HG03378 (cell line): Measurements from ENCODE around the gene RAX.
A peak's percentile ranks its signal among the peaks of the same experiment; 100 is the strongest.

Source experiments
- ATAC-seq: cut with Tn5 transposase; IDR thresholded peaks from one replicate; pipeline ENCODE4 v1.9.1; 2021; ENCODE audit warnings: mild to moderate bottlenecking, moderate library complexity; ENCODE audit not compliant: unreplicated experiment

The RAX gene

GRCh38 chr18:59272891-59273758, at the start of gene RAX:
TSS of gene RAX (minus strand) at chr18:59273454. CDS start at chr18:59273206, 248 bp downstream.
- ATAC-seq, result peak; percentile 56

GRCh38 chr18:59318460-59319050, 45.3 kb upstream of the RAX start, which contains the start of gene CPLX4:
TSS of gene CPLX4 (minus strand) at chr18:59318649. CDS start at chr18:59318462, 187 bp downstream.
- no peak for ATAC-seq

GRCh38 chr18:59311631-59312030, 38.4 kb upstream of the RAX start:
- no peak for ATAC-seq

GRCh38 chr18:59308938-59309260, 35.6 kb upstream of the RAX start:
- no peak for ATAC-seq

DNA sequence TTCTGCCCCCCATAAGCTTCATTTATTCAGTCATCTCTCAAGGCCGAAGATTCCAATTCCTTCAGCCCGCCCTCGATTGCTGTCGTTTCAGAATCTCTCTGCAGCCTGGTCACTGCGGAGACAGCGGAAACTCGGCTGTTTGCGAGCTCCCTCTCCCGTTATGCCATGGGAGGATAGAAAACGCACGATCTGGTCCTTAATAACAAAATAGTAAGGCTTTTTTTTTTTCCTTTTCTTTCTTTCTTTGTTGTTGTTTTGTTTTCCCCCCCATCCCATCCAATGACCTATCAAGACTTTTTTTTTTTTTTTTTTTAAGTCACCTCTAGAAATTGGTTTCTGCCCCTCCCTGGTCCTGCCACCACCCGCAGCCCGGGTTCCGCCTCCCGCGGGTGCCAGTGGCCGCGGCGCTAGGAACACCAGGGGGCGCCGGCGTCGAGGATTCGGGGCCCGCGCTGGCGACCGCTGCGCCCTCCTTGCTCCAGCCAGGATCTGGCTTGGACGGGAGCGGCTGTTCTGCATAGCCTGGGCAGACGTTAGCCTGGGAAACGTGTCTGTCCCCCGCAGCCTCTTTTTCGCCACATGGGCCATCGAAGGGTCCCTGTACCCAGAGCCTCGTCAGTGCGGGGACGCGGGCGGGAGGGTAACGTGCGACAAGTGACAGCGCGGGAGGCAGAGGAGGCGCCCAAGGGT, 35.1 kb upstream of the RAX start:
- ATAC-seq, result peak; percentile 65

- ATAC-seq, result no peak
Observed at GRCh38 chr18:59306640-59307039, 33.4 kb upstream of the RAX start.

DNA sequence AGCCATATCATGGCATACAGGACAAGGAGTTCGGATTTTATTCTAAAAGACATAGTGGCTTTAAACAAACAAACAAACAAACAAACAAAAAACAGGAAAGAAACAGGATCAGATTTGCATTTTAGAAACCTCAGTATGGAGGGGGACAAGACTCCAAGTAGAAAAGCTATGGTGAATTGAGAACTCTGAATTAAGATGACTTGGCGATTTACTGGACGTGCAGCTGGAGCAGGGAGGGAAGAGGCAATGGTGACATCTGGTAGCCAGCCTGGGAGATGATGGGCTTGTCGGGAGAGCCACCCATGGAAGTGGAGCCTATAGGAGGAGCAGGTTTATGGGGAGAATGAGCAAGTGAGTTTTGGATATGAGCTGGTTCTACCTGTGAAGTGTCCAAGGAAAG, 32.0 kb upstream of the RAX start:
- no peak for ATAC-seq

- no peak for ATAC-seq
Observed at GRCh38 chr18:59303656-59304195, 30.5 kb upstream of the RAX start.

- no peak for ATAC-seq
Observed at GRCh38 chr18:59303006-59303405, 29.8 kb upstream of the RAX start.

- ATAC-seq, result no peak
Observed at GRCh38 chr18:59301929-59302328, 28.7 kb upstream of the RAX start.

GRCh38 chr18:59300676-59301285, 27.5 kb upstream of the RAX start:
- no peak for ATAC-seq

GRCh38 chr18:59298871-59299270, 25.6 kb upstream of the RAX start:
- ATAC-seq, result no peak

DNA sequence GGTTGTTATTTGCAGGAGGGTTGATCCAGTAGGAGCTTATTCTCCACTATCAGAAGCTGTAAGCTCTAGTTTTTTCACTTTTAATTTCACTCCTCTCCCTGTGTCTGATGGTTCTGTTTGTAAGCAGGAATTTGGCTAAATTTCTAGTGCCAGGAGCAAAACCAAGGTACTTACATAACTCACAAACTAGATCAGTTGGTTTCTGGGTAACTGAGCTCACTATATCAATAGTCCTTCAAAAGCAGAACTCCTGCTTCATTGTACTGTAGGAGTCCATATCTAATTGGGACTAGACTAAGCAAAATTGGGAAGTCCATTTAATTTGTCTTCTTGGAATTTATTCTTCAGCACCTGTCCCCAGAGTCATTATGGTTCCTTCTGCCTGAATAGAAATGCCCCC, 20.1 kb upstream of the RAX start:
- no peak for ATAC-seq

DNA sequence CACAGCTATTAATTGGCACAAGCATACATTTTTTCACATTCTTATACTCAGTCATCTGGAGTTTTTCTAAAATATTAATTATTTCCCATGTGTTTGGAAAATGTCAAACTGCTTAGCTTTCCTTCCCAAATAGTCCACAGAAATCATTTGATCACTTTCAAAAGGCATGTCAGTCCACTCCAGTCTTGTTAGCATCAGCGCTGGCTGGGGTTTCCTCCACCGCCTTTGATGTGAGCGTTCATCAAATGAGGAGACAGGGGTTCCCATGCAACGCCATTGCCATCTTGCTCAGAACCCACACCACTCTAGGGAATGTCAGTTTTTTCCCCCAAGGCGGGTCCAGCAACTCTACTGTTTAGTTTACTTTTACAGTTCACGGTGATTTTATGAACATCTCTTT, 13.1 kb upstream of the RAX start:
- ATAC-seq, result no peak

GRCh38 chr18:59282341-59282740, 9.1 kb upstream of the RAX start:
- ATAC-seq, result no peak

- ATAC-seq, result no peak
Observed at GRCh38 chr18:59279722-59280121, 6.5 kb upstream of the RAX start.

GRCh38 chr18:59279193-59279592, 5.9 kb upstream of the RAX start:
- ATAC-seq, result no peak

- no peak for ATAC-seq
Observed at GRCh38 chr18:59278793-59279192, 5.5 kb upstream of the RAX start.

DNA sequence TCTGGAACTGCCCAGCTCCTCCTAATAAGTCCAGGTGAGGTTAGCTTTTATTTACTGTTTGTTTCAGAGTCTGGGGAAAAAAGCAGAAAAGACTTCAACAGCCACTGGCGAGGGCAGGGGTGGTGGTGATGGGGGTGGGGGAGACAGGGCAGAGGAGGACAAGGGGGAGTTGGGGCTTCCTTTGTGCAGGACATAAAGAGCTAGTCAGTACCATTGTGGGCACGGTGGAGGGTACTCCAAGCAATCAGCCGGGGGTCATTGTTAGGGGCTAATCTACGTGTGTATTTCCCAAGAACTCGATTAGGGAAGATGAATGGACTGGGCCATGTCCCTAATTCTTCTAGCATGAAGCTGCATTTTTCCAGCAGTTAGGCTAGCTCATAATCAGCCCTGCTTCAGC, 2.8 kb upstream of the RAX start:
- ATAC-seq, result no peak

DNA sequence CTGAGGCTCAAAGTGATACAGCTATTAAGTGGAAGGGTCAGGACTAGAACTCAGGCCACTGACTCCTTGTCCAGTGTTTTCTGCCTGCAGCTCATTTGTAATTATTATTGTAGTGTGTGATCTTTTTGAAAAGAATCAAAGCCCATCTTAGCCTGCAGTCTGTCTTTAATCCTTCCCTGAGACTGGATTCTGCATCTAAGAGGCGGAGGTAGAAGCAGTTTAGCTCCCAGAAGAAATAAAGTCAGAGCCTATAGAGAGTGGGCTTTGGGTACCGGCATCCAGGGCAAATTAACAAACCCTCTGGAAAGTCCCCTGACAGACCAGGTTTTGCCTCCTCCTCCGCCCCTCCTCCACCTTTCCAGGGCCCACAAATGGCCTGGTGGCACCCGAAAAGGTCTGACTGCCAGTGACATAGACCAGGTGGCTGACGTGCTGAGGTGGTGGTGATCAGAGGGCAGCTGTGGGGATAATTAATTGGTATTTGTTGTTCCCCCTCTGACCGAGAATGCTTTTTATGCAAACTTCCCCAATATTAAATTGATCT, 2.2 kb upstream of the RAX start:
- ATAC-seq, result no peak

DNA sequence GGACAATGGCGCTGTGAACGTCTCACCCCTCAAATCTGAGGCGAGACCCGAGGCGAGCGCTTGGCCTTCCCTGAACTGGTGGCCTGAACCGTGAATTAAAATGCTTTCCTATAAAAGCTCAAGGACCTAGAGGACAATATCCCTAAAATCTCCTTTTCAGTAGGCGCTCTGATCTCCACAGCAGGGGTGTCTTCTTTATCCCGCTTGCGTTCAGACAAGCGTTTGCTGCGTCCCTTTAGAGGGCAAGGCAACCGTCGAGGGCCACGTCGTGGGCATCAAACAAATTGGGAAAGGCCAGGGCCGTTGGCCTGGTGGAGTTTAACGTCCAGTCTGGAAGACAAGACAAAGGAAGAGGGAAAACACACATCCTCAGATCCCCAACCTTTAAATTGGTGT, 1.3 kb upstream of the RAX start:
- no peak for ATAC-seq
